ENCODE data around the gene PSMD8.

The PSMD8 gene

DNA sequence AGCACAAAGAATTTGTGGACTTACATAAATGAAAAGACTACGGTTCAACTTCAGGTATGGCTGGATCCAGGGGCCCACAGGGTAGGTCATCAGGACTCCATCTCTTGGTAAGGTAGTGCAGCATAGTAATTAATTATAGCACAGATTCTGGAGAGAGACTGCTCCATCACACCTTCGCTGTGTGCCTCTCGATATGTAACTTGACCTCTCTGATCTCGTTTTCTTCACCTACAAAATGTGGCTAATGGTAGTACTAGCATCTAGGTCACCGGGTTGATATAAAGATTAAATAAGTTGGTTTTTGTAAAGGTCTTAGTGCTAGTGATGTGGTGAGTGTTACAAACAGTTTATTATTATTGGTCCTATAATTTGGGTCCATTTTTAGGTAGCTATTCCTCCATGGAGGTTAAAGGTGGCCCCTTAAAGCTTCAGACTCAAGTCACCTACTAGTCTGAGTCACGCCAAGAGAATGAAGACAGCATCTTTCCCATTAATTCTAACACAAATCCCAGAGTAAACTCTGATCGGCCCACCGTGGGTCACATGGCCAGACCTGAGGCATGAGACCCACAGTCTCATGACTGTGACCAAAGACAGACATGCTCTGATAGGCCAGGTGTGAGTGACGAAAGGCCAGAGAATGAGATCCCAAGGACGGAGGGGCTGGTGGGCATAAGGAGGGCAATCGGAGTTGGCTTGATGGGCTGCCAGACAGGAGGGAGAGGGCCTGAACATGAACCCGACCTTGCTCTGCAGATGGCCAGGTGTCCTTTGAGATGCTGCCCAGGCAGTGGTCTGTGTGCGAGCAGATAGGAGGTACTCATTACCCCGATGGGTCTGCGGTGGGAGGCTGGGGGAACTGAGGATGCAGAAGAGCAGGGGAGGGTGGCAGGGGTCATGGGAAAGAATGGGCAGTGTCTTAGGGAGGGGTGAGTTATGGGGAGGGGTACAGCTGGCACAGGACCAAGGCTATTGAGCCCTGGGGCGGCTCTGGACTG is 18.3 kb upstream of the PSMD8 start:
- H3K9me3 ChIP-seq (ENCODE audit: insufficient read depth, low read length), result no peaks in the 10 kb centered on the region
- H3K4me2 ChIP-seq (ENCODE audit: low read depth, low read length, poor library complexity, severe bottlenecking), result no peak overlapping the region
- TF ChIP-seq, protein P1, sequence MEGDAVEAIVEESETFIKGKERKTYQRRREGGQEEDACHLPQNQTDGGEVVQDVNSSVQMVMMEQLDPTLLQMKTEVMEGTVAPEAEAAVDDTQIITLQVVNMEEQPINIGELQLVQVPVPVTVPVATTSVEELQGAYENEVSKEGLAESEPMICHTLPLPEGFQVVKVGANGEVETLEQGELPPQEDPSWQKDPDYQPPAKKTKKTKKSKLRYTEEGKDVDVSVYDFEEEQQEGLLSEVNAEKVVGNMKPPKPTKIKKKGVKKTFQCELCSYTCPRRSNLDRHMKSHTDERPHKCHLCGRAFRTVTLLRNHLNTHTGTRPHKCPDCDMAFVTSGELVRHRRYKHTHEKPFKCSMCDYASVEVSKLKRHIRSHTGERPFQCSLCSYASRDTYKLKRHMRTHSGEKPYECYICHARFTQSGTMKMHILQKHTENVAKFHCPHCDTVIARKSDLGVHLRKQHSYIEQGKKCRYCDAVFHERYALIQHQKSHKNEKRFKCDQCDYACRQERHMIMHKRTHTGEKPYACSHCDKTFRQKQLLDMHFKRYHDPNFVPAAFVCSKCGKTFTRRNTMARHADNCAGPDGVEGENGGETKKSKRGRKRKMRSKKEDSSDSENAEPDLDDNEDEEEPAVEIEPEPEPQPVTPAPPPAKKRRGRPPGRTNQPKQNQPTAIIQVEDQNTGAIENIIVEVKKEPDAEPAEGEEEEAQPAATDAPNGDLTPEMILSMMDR (IDR thresholded peaks at IDR 0.05; ENCODE audit: insufficient read depth, low read length, poor library complexity, severe bottlenecking), result no peak
- TF ChIP-seq EZH2phosphoT487 (conservative IDR thresholded peaks at IDR 0.05; ENCODE audit: low read length), result no peak
- H3K27me3 ChIP-seq (ENCODE audit: low read length), result no peaks in the 10 kb centered on the region
- H3K9ac ChIP-seq (ENCODE audit: low read length), result no peak overlapping the region
- H3K36me3 ChIP-seq (ENCODE audit: low read length), result no peaks in the 10 kb centered on the region
- H3K4me3 ChIP-seq (ENCODE audit: insufficient read depth, low read length, poor library complexity, severe bottlenecking), result no peak overlapping the region
- H3K27ac ChIP-seq (ENCODE audit: low read depth, low read length), result no peak overlapping the region
- H4K20me1 ChIP-seq (ENCODE audit: low read depth, low read length), result no peaks in the 10 kb centered on the region
- H2AFZ ChIP-seq (ENCODE audit: low read depth, low read length, severe bottlenecking), result no peak overlapping the region
- H3K9me2 ChIP-seq (replicated peaks; ENCODE audit: insufficient read depth, low read length), result no peaks in the 10 kb centered on the region
- H3K79me2 ChIP-seq (ENCODE audit: insufficient read depth, low read length), result no peaks in the 10 kb centered on the region
- no peaks in the 10 kb centered on the region for H3F3A ChIP-seq (ENCODE audit: insufficient read depth)

GRCh38 chr19:38358071-38358470 is 16.3 kb upstream of the PSMD8 start:
- no peaks in the 10 kb centered on the region for H4K20me1 ChIP-seq (ENCODE audit: low read depth, low read length)
- H3K27me3 ChIP-seq (ENCODE audit: low read length), result no peaks in the 10 kb centered on the region
- H3K4me3 ChIP-seq (ENCODE audit: insufficient read depth, low read length, poor library complexity, severe bottlenecking), result no peak overlapping the region
- H3K4me2 ChIP-seq (ENCODE audit: low read depth, low read length, poor library complexity, severe bottlenecking), result no peak overlapping the region
- no peaks in the 10 kb centered on the region for H3K9me3 ChIP-seq (ENCODE audit: insufficient read depth, low read length)
- H3K9ac ChIP-seq (ENCODE audit: low read length), result no peak overlapping the region
- H3F3A ChIP-seq (ENCODE audit: insufficient read depth), result no peaks in the 10 kb centered on the region
- TF ChIP-seq EZH2phosphoT487 (conservative IDR thresholded peaks at IDR 0.05; ENCODE audit: low read length), result no peak
- TF ChIP-seq, protein P1 (IDR thresholded peaks at IDR 0.05; ENCODE audit: insufficient read depth, low read length, poor library complexity, severe bottlenecking), result no peak
- H3K9me2 ChIP-seq (replicated peaks; ENCODE audit: insufficient read depth, low read length), result no peaks in the 10 kb centered on the region
- no peaks in the 10 kb centered on the region for H3K79me2 ChIP-seq (ENCODE audit: insufficient read depth, low read length)
- no peaks in the 10 kb centered on the region for H3K36me3 ChIP-seq (ENCODE audit: low read length)
- no peak overlapping the region for H3K27ac ChIP-seq (ENCODE audit: low read depth, low read length)
- H2AFZ ChIP-seq (ENCODE audit: low read depth, low read length, severe bottlenecking), result no peak overlapping the region

DNA sequence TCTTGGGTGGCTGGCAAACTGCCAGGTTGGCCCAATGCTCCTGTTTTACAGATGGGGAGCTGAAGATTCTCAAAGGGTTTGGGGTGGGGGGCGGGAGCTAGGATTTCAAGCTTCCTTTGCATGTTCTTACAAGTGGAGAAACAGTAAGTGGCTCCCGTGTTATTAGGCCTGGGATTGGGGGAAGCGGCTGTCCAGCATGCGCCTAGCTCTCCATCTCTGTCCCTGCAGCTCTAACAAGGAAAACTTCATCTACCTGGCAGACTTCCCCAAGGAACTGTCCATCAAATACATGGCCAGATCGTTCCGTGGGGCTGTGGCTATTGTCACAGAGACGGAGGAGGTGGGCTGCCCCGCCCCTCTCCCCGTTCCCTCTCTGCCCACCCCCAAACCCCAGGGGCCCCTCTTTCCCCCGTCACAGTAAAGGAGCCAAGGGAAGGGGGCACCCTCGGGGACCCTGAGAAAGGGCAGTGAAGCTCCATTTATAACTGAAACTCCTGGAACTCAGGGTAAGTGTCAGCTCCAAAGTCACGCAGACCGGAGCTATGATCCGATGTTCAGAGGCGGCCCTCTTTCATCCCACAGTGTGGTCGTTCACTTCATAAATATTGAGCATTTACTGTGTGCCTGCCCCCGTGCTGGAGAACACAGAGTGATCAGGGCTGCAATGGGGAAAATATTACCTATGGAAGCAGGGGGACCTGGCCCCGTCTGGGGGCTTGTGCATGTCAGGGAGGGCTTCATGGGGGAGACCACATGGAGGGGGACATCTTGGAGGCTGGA is 14.9 kb upstream of the PSMD8 start:
- no peaks in the 10 kb centered on the region for H3F3A ChIP-seq (ENCODE audit: insufficient read depth)
- H3K9me3 ChIP-seq (ENCODE audit: insufficient read depth, low read length), result no peaks in the 10 kb centered on the region

More for the DNA sequence above, 14.9 kb upstream of the PSMD8 start:
- H3K9me2 ChIP-seq (replicated peaks; ENCODE audit: insufficient read depth, low read length), result no peaks in the 10 kb centered on the region
- no peaks in the 10 kb centered on the region for H3K27me3 ChIP-seq (ENCODE audit: low read length)
- H3K27ac ChIP-seq (ENCODE audit: low read depth, low read length), result no peak overlapping the region
- H3K9ac ChIP-seq (ENCODE audit: low read length), result no peak overlapping the region
- H3K4me3 ChIP-seq (ENCODE audit: insufficient read depth, low read length, poor library complexity, severe bottlenecking), result no peak overlapping the region
- H3K4me2 ChIP-seq (ENCODE audit: low read depth, low read length, poor library complexity, severe bottlenecking), result no peak overlapping the region
- TF ChIP-seq, protein P1 (IDR thresholded peaks at IDR 0.05; ENCODE audit: insufficient read depth, low read length, poor library complexity, severe bottlenecking), result no peak
- TF ChIP-seq EZH2phosphoT487 (conservative IDR thresholded peaks at IDR 0.05; ENCODE audit: low read length), result no peak
- H3K79me2 ChIP-seq (ENCODE audit: insufficient read depth, low read length), result no peaks in the 10 kb centered on the region
- no peaks in the 10 kb centered on the region for H4K20me1 ChIP-seq (ENCODE audit: low read depth, low read length)
- no peaks in the 10 kb centered on the region for H3K36me3 ChIP-seq (ENCODE audit: low read length)
- no peak overlapping the region for H2AFZ ChIP-seq (ENCODE audit: low read depth, low read length, severe bottlenecking)

Data from SU-DHL-6 (cell line).